ENCODE data around the gene KCNK18.

- TF ChIP-seq CTCF (IDR thresholded peaks at IDR 0.05) (no peak), CBX8 (IDR thresholded peaks at IDR 0.05) (no peak), MAFK (IDR thresholded peaks at IDR 0.05; ENCODE audit: partially characterized antibody) (no peak)
Measured at GRCh38 chr10:117158297-117158696, 39.0 kb upstream of the KCNK18 start.

Data from A549 (cell line).